ENCODE data around the gene MAP4K5.

- TF ChIP-seq CDX4 (CRISPR knock-in tag; IDR thresholded peaks at IDR 0.05; ENCODE audit: borderline replicate concordance) (no peak), JUN (CRISPR knock-in tag; IDR thresholded peaks at IDR 0.05) (no peak), CTCF (IDR thresholded peaks at IDR 0.05) (no peak), PRDM15 (CRISPR knock-in tag; IDR thresholded peaks at IDR 0.05) (no peak), ZNF512 (CRISPR knock-in tag; IDR thresholded peaks at IDR 0.05; ENCODE audit: borderline replicate concordance) (no peak), USF2 (CRISPR knock-in tag; IDR thresholded peaks at IDR 0.05) (no peak), PRRX2 (CRISPR knock-in tag; IDR thresholded peaks at IDR 0.05) (no peak), NFYB (CRISPR knock-in tag; conservative IDR thresholded peaks at IDR 0.05; ENCODE audit: low read depth) (no peak), MAX (CRISPR knock-in tag; IDR thresholded peaks at IDR 0.05) (no peak), SP1 (CRISPR knock-in tag; conservative IDR thresholded peaks at IDR 0.05) (no peak), USF1 (CRISPR knock-in tag; IDR thresholded peaks at IDR 0.05) (no peak), ETV6 (CRISPR knock-in tag; IDR thresholded peaks at IDR 0.05) (no peak), NFE2L1 (CRISPR knock-in tag; IDR thresholded peaks at IDR 0.05) (no peak)
These were observed 43.4 kb upstream of the MAP4K5 start for GRCh38 chr14:50575769-50576168.
